Endothelial cell of hepatic sinusoid (primary cell): ENCODE measurements around the gene ANAPC2.

ENCODE experiments used
- in situ Hi-C: cut with HindIII; loops from 2 replicates; pipeline ENCODE4 v1.10.0; 2017; ENCODE audit warnings: low sequenced_read_pairs

ANAPC2 gene

GRCh38 chr9:137216188-137216965 is 28.0 kb upstream of the ANAPC2 start:
- in situ Hi-C loops: no loop called here

- in situ Hi-C loops: no loop called here
Measured at GRCh38 chr9:137215196-137215986, 27.0 kb upstream of the ANAPC2 start.

GRCh38 chr9:137214620-137215019 is 26.3 kb upstream of the ANAPC2 start:
- in situ Hi-C loops: no loop called here

- in situ Hi-C loops: no loop called here
Measured at GRCh38 chr9:137213160-137214060, 25.1 kb upstream of the ANAPC2 start.

GRCh38 chr9:137212520-137212919 is 24.2 kb upstream of the ANAPC2 start:
- in situ Hi-C loops: no loop called here

- in situ Hi-C loops: no loop called here
Measured at GRCh38 chr9:137211532-137211931, 23.2 kb upstream of the ANAPC2 start.

- in situ Hi-C loops: no loop called here
Measured at GRCh38 chr9:137206602-137207001, 18.2 kb upstream of the ANAPC2 start.

- in situ Hi-C loops: no loop called here
Measured at GRCh38 chr9:137205126-137206069, 17.0 kb upstream of the ANAPC2 start, which contains the start of the genes NDOR1 and TMEM203. Gene NDOR1 (plus strand): TSS chr9:137205700. CDS start chr9:137205778, 78 bp downstream. Gene TMEM203 (minus strand): TSS chr9:137205648. CDS start chr9:137205414, 234 bp downstream.

- in situ Hi-C loops: no loop called here
Measured at GRCh38 chr9:137204731-137205125, 16.4 kb upstream of the ANAPC2 start.

GRCh38 chr9:137202966-137203365 is 14.6 kb upstream of the ANAPC2 start:
- in situ Hi-C loops: no loop called here

GRCh38 chr9:137201205-137201868 is 13.0 kb upstream of the ANAPC2 start:
- in situ Hi-C loops: no loop called here

GRCh38 chr9:137200311-137201204 is 12.2 kb upstream of the ANAPC2 start, which contains the start of gene TPRN:
Gene TPRN (minus strand): TSS chr9:137200741. CDS start chr9:137200711, 30 bp downstream.
- in situ Hi-C loops: no loop called here

- in situ Hi-C loops: no loop called here
Measured at GRCh38 chr9:137199411-137200121, 11.2 kb upstream of the ANAPC2 start.

- in situ Hi-C loops: no loop called here
Measured at GRCh38 chr9:137198902-137199283, 10.5 kb upstream of the ANAPC2 start.

GRCh38 chr9:137198051-137198901 is 9.9 kb upstream of the ANAPC2 start:
- in situ Hi-C loops: no loop called here

GRCh38 chr9:137195525-137196220 is 7.3 kb upstream of the ANAPC2 start:
- in situ Hi-C loops: no loop called here
